ENCODE results near the gene HS3ST3B1. TPM values are rescaled to one million over a fixed set of nuclear protein-coding genes. Genes with fewer than 3 reads are reported as not detected.

The HS3ST3B1 gene
- total RNA-seq, 2 donors from 2014 or later = 2.7 to 4.8 TPM

DNA sequence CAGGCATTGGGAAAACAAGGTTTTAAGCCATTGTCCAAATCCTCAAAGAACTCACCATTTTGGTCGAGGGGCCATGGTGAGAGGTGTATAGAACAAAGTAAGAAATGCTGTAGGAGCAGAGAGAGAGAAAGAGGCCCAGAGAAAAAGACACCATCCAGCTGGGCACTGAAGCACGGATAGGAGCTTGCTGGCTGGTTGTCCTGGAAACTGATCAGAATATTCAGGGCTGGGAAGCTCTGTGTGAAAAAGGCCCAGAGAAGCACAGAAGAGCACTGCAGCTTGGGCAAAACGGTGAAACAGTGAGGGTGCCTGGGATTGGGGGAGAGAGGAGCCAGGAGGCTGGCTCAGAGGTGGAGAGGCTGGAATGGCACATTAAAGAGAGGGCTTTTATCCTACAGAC, 16.5 kb downstream of the HS3ST3B1 start:
- Histone ChIP-seq H3K4me3 (no peak overlapping the region), H3K27me3 (replicated peaks; ENCODE audit: insufficient read depth) (no peaks in the 10 kb centered on the region), H3K4me1 (ENCODE audit: control insufficient read depth in 1 of 2, low read depth in 2 of 2) (no peaks in the 10 kb centered on the region), H3K36me3 (no peaks in the 10 kb centered on the region), H3K9me3 (no peaks in the 10 kb centered on the region), H3K27ac (no peak overlapping the region)
- DNase-seq (ENCODE audit: low spot score) = no peak
- no peak for ATAC-seq (ENCODE audit: insufficient number of reproducible peaks, low FRiP score, low read depth)
- TF ChIP-seq, protein P1, sequence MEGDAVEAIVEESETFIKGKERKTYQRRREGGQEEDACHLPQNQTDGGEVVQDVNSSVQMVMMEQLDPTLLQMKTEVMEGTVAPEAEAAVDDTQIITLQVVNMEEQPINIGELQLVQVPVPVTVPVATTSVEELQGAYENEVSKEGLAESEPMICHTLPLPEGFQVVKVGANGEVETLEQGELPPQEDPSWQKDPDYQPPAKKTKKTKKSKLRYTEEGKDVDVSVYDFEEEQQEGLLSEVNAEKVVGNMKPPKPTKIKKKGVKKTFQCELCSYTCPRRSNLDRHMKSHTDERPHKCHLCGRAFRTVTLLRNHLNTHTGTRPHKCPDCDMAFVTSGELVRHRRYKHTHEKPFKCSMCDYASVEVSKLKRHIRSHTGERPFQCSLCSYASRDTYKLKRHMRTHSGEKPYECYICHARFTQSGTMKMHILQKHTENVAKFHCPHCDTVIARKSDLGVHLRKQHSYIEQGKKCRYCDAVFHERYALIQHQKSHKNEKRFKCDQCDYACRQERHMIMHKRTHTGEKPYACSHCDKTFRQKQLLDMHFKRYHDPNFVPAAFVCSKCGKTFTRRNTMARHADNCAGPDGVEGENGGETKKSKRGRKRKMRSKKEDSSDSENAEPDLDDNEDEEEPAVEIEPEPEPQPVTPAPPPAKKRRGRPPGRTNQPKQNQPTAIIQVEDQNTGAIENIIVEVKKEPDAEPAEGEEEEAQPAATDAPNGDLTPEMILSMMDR (IDR thresholded peaks at IDR 0.05) = no peak

DNA sequence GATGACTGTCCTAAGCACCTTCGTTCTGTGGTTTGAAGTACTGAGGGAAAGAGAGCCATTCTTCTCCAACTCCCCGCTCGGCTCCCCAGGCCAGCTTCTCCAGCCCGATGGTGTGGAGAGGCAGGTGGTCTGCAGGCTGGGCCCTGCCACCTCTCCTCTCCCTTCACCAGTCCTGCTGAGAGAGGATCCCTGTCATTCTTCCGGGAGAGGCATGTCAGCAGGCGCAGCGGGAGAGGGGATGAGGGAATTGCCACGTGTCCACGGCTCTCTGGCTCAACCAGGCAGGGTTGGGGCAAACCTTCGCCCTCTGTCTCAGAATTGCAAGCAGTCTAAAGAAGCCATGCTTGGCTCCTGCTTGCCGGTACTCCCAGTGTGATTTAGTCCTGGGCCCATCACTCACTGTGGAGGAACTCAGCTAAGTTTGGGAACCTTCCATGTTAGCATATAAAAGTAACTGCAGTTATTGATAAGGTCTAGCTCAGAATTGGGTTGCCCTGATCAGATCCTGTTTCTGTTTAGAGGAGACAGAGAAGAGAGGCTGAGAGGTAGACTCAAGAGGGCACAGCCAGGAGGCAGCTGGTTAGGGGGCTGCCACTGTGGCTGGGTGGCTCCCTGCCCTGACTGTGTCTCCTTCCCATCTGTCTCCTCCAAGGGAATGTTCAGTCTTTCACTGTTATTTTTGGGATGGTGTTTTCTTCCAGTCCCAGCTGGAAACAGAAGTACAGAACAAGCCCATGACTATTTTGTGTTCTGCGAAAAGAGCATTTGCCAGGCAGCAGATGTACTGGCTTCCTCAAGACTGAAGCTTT, 17.4 kb downstream of the HS3ST3B1 start:
- Histone ChIP-seq H3K27me3 (replicated peaks; ENCODE audit: insufficient read depth) (no peaks in the 10 kb centered on the region), H3K36me3 (no peaks in the 10 kb centered on the region), H3K4me1 (ENCODE audit: control insufficient read depth in 1 of 2, low read depth in 2 of 2) (no peaks in the 10 kb centered on the region), H3K4me3 (no peak overlapping the region), H3K27ac (no peak overlapping the region), H3K9me3 (no peaks in the 10 kb centered on the region)
- DNase-seq (ENCODE audit: low spot score) = no peak
- TF ChIP-seq, protein P1 (IDR thresholded peaks at IDR 0.05) = no peak
- ATAC-seq (ENCODE audit: insufficient number of reproducible peaks, low FRiP score, low read depth) = no peak

GRCh38 chr17:14318918-14319205, 18.0 kb downstream of the HS3ST3B1 start:
- Histone ChIP-seq H3K27ac (no peak overlapping the region), H3K36me3 (no peaks in the 10 kb centered on the region), H3K27me3 (replicated peaks; ENCODE audit: insufficient read depth) (no peaks in the 10 kb centered on the region), H3K9me3 (no peaks in the 10 kb centered on the region), H3K4me1 (ENCODE audit: control insufficient read depth in 1 of 2, low read depth in 2 of 2) (no peaks in the 10 kb centered on the region), H3K4me3 (no peak overlapping the region)
- DNase-seq (ENCODE audit: low spot score) (no peak), ATAC-seq (ENCODE audit: insufficient number of reproducible peaks, low FRiP score, low read depth) (no peak)
- TF ChIP-seq, protein P1 (IDR thresholded peaks at IDR 0.05) = no peak

DNA sequence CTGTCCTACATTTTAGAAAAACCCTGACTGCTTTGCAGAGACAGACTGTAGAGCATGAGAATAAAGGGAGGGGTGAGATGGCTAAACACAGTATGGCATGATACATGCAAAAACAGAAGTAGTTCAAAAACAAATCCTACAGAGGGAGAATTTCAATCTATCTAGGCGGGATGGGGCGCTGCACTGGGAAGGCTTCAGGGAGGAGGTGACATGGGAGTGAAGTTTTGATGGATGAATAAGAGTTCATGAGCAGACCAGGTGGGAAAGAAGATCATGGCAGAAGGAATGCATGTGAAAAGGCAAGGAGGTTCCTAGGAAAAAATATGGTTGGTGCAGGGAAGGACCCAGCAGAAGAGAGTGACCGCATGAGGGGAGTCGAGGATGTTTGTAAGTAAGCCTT, 19.2 kb downstream of the HS3ST3B1 start:
- TF ChIP-seq, protein P1 (IDR thresholded peaks at IDR 0.05) = no peak
- Histone ChIP-seq H3K9me3 (no peaks in the 10 kb centered on the region), H3K36me3 (no peaks in the 10 kb centered on the region), H3K4me1 (ENCODE audit: control insufficient read depth in 1 of 2, low read depth in 2 of 2) (no peaks in the 10 kb centered on the region), H3K4me3 (no peak overlapping the region), H3K27ac (no peak overlapping the region), H3K27me3 (replicated peaks; ENCODE audit: insufficient read depth) (no peaks in the 10 kb centered on the region)
- no peak for ATAC-seq (ENCODE audit: insufficient number of reproducible peaks, low FRiP score, low read depth)
- DNase-seq (ENCODE audit: low spot score) = no peak

- Histone ChIP-seq H3K27ac (no peak overlapping the region), H3K4me3 (no peak overlapping the region), H3K9me3 (no peaks in the 10 kb centered on the region), H3K36me3 (no peaks in the 10 kb centered on the region), H3K27me3 (replicated peaks; ENCODE audit: insufficient read depth) (no peaks in the 10 kb centered on the region), H3K4me1 (ENCODE audit: control insufficient read depth in 1 of 2, low read depth in 2 of 2) (no peaks in the 10 kb centered on the region)
- DNase-seq (ENCODE audit: low spot score) (no peak), ATAC-seq (ENCODE audit: insufficient number of reproducible peaks, low FRiP score, low read depth) (no peak)
- TF ChIP-seq, protein P1 (IDR thresholded peaks at IDR 0.05) = no peak
These were observed 20.0 kb downstream of the HS3ST3B1 start for GRCh38 chr17:14320734-14321475.
